Keratinocyte (primary cell): ENCODE measurements around the gene LZTFL1.

ENCODE experiments used
- EZH2 ChIP-seq: IDR thresholded peaks from one replicate; pipeline ENCODE4 v1.6.1; 2012; ENCODE audit warnings: inconsistent platforms, mild to moderate bottlenecking, low read length, moderate library complexity
- TF ChIP-seq, protein P1 (sequence below), 3 experiments: IDR thresholded peaks in 1 of 3; conservative IDR thresholded peaks in 1 of 3; optimal IDR thresholded peaks in 1 of 3; 2 replicates in 2 of 3; 3 replicates in 1 of 3; pipeline versions ENCODE3 to v1.5.1; 2011; ENCODE audit warnings: low read length in 3 of 3, mild to moderate bottlenecking in 3 of 3, moderate library complexity in 2 of 3, control low read depth in 1 of 3, inconsistent platforms in 1 of 3; ENCODE audit not compliant: insufficient read depth in 2 of 3; ENCODE audit errors: extremely low read depth in 1 of 3

GRCh38 chr3:45785605-45786150 lies 56.2 kb downstream of the LZTFL1 start:
- TF ChIP-seq, protein P1, sequence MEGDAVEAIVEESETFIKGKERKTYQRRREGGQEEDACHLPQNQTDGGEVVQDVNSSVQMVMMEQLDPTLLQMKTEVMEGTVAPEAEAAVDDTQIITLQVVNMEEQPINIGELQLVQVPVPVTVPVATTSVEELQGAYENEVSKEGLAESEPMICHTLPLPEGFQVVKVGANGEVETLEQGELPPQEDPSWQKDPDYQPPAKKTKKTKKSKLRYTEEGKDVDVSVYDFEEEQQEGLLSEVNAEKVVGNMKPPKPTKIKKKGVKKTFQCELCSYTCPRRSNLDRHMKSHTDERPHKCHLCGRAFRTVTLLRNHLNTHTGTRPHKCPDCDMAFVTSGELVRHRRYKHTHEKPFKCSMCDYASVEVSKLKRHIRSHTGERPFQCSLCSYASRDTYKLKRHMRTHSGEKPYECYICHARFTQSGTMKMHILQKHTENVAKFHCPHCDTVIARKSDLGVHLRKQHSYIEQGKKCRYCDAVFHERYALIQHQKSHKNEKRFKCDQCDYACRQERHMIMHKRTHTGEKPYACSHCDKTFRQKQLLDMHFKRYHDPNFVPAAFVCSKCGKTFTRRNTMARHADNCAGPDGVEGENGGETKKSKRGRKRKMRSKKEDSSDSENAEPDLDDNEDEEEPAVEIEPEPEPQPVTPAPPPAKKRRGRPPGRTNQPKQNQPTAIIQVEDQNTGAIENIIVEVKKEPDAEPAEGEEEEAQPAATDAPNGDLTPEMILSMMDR (optimal IDR thresholded peaks at IDR 0.05 in 1 of 3, IDR thresholded peaks at IDR 0.05 in 1 of 3, conservative IDR thresholded peaks at IDR 0.05 in 1 of 3; ENCODE audit: extremely low read depth in 1 of 3, insufficient read depth in 2 of 3, low read length in 3 of 3) = no peak
- TF ChIP-seq EZH2 = no peak
